Measurements from ENCODE around the gene ANO10.
"Not testable (repeated sequence)": the region's sequence is repeated elsewhere in the genome, so short reads cannot be mapped to it uniquely, and the experiment has no call there.

ANO10 gene

GRCh38 chr3:43478118-43478785 lies 143.6 kb downstream of the ANO10 start:
- DNase-seq (ENCODE audit: low read depth, low spot score), result no peak

- no peak for DNase-seq (ENCODE audit: low read depth, low spot score)
These were observed 144.2 kb downstream of the ANO10 start for GRCh38 chr3:43477600-43477999.

GRCh38 chr3:43473737-43474136 lies 148.1 kb downstream of the ANO10 start:
- DNase-seq (ENCODE audit: low read depth, low spot score), result no peak

- no peak for DNase-seq (ENCODE audit: low read depth, low spot score)
These were observed 148.6 kb downstream of the ANO10 start for GRCh38 chr3:43473244-43473643.

- DNase-seq (ENCODE audit: low read depth, low spot score), result no peak
These were observed 153.7 kb downstream of the ANO10 start for GRCh38 chr3:43468133-43468532.

- DNase-seq (ENCODE audit: low read depth, low spot score), result no peak
These were observed 156.7 kb downstream of the ANO10 start for GRCh38 chr3:43465109-43465508.

GRCh38 chr3:43462566-43462965 lies 159.2 kb downstream of the ANO10 start:
- DNase-seq (ENCODE audit: low read depth, low spot score), result not testable (repeated sequence)

GRCh38 chr3:43461345-43461744 lies 160.5 kb downstream of the ANO10 start:
- DNase-seq (ENCODE audit: low read depth, low spot score), result no peak

GRCh38 chr3:43457038-43457437 lies 164.8 kb downstream of the ANO10 start:
- not testable (repeated sequence) for DNase-seq (ENCODE audit: low read depth, low spot score)

- peak; percentile 68 for DNase-seq (ENCODE audit: low read depth, low spot score)
These were observed 166.6 kb downstream of the ANO10 start for GRCh38 chr3:43455233-43455632.

GRCh38 chr3:43453981-43454380 lies 167.8 kb downstream of the ANO10 start:
- DNase-seq (ENCODE audit: low read depth, low spot score), result no peak

GRCh38 chr3:43451670-43452254 lies 170.0 kb downstream of the ANO10 start:
- DNase-seq (ENCODE audit: low read depth, low spot score), result no peak

GRCh38 chr3:43448098-43448497 lies 173.7 kb downstream of the ANO10 start:
- DNase-seq (ENCODE audit: low read depth, low spot score), result no peak

- no peak for DNase-seq (ENCODE audit: low read depth, low spot score)
These were observed 176.0 kb downstream of the ANO10 start for GRCh38 chr3:43445820-43446219.

GRCh38 chr3:43442872-43443395 lies 178.9 kb downstream of the ANO10 start:
- DNase-seq (ENCODE audit: low read depth, low spot score), result no peak

GRCh38 chr3:43436507-43437140 lies 185.2 kb downstream of the ANO10 start:
- no peak for DNase-seq (ENCODE audit: low read depth, low spot score)

- no peak for DNase-seq (ENCODE audit: low read depth, low spot score)
These were observed 186.1 kb downstream of the ANO10 start for GRCh38 chr3:43435706-43436105.

GRCh38 chr3:43434431-43434830 lies 187.4 kb downstream of the ANO10 start:
- DNase-seq (ENCODE audit: low read depth, low spot score), result no peak

GRCh38 chr3:43432462-43432861 lies 189.3 kb downstream of the ANO10 start:
- no peak for DNase-seq (ENCODE audit: low read depth, low spot score)

- DNase-seq (ENCODE audit: low read depth, low spot score), result peak; percentile 15
These were observed 195.4 kb downstream of the ANO10 start for GRCh38 chr3:43426388-43426787.

- DNase-seq (ENCODE audit: low read depth, low spot score), result no peak
These were observed 196.0 kb downstream of the ANO10 start for GRCh38 chr3:43425829-43426228.

- DNase-seq (ENCODE audit: low read depth, low spot score), result no peak
These were observed 198.2 kb downstream of the ANO10 start for GRCh38 chr3:43423639-43424038.

GRCh38 chr3:43423142-43423541 lies 198.7 kb downstream of the ANO10 start:
- peak; percentile 74 for DNase-seq (ENCODE audit: low read depth, low spot score)
